Mucosa of stomach (tissue), 1 donor: ENCODE measurements around the gene HSPA14.
"Not testable (repeated sequence)": the region's sequence is repeated elsewhere in the genome, so short reads cannot be mapped to it uniquely, and the experiment has no call there.

Experiments used
- H3K27me3 ChIP-seq: one replicate; pipeline ENCODE4 v1.7.0; 2013; ENCODE audit warnings: mild to moderate bottlenecking, low read length; ENCODE audit not compliant: control insufficient read depth, insufficient read depth
- H3K36me3 ChIP-seq: one replicate; pipeline ENCODE4 v1.7.0; 2013; ENCODE audit warnings: low read length; ENCODE audit not compliant: control insufficient read depth, insufficient read depth
- H3K4me1 ChIP-seq: one replicate; pipeline ENCODE4 v1.7.0; 2013; ENCODE audit warnings: mild to moderate bottlenecking, low read length; ENCODE audit not compliant: control insufficient read depth, insufficient read depth
- H3K4me3 ChIP-seq: one replicate; pipeline ENCODE4 v1.7.0; 2013; ENCODE audit warnings: low read length
- H3K9ac ChIP-seq: one replicate; pipeline ENCODE4 v1.7.0; 2013; ENCODE audit warnings: mild to moderate bottlenecking, low read length, moderate library complexity
- H3K9me3 ChIP-seq: one replicate; pipeline ENCODE4 v1.7.0; 2013; ENCODE audit warnings: mild to moderate bottlenecking, low read length, moderate library complexity; ENCODE audit not compliant: control insufficient read depth
- donor health status: Pancreatic carcinoma.

Gene HSPA14

GRCh38 chr10:14907591-14907990, 69.5 kb downstream of the HSPA14 start:
- H3K4me1 ChIP-seq, H3K36me3 ChIP-seq, H3K27me3 ChIP-seq, H3K4me3 ChIP-seq, H3K9ac ChIP-seq, H3K9me3 ChIP-seq: not testable (repeated sequence)

- no peaks in the 10 kb centered on the region for H3K27me3 ChIP-seq
- no peaks in the 10 kb centered on the region for H3K4me1 ChIP-seq
- H3K36me3 ChIP-seq = peaks cover 7% of the 10 kb centered on the region
- H3K9ac ChIP-seq = no peak overlapping the region
- no peak overlapping the region for H3K4me3 ChIP-seq
- no peaks in the 10 kb centered on the region for H3K9me3 ChIP-seq
Measured at GRCh38 chr10:14909101-14909500, 71.0 kb downstream of the HSPA14 start.

- no peaks in the 10 kb centered on the region for H3K27me3 ChIP-seq
- H3K9ac ChIP-seq = no peak overlapping the region
- H3K4me3 ChIP-seq = no peak overlapping the region
- H3K36me3 ChIP-seq = peaks cover 7% of the 10 kb centered on the region
- no peaks in the 10 kb centered on the region for H3K9me3 ChIP-seq
- no peaks in the 10 kb centered on the region for H3K4me1 ChIP-seq
Measured at GRCh38 chr10:14910953-14911352, 72.8 kb downstream of the HSPA14 start.

GRCh38 chr10:14911801-14912200, 73.7 kb downstream of the HSPA14 start:
- H3K9me3 ChIP-seq = no peaks in the 10 kb centered on the region
- no peaks in the 10 kb centered on the region for H3K4me1 ChIP-seq
- H3K9ac ChIP-seq = no peak overlapping the region
- H3K4me3 ChIP-seq = no peak overlapping the region
- H3K36me3 ChIP-seq = peaks cover 7% of the 10 kb centered on the region
- no peaks in the 10 kb centered on the region for H3K27me3 ChIP-seq

GRCh38 chr10:14916600-14916999, 78.5 kb downstream of the HSPA14 start:
- Histone ChIP-seq H3K4me1 (no peaks in the 10 kb centered on the region), H3K9me3 (no peaks in the 10 kb centered on the region), H3K27me3 (no peaks in the 10 kb centered on the region), H3K9ac (no peak overlapping the region), H3K36me3 (peaks cover 4% of the 10 kb centered on the region), H3K4me3 (no peak overlapping the region)

GRCh38 chr10:14917827-14918226, 79.7 kb downstream of the HSPA14 start:
- Histone ChIP-seq H3K9ac (no peak overlapping the region), H3K4me1 (no peaks in the 10 kb centered on the region), H3K4me3 (no peak overlapping the region), H3K27me3 (no peaks in the 10 kb centered on the region), H3K36me3 (peaks cover 4% of the 10 kb centered on the region), H3K9me3 (no peaks in the 10 kb centered on the region)

GRCh38 chr10:14918964-14919363, 80.9 kb downstream of the HSPA14 start:
- Histone ChIP-seq H3K4me1 (no peaks in the 10 kb centered on the region), H3K9ac (no peak overlapping the region), H3K27me3 (no peaks in the 10 kb centered on the region), H3K4me3 (no peak overlapping the region), H3K9me3 (no peaks in the 10 kb centered on the region), H3K36me3 (peaks cover 8% of the 10 kb centered on the region)
